Effector CD8-positive, alpha-beta T cell (primary cell): ENCODE data around the gene BIK.
"Not testable (repeated sequence)": the region's sequence is repeated elsewhere in the genome, so short reads cannot be mapped to it uniquely, and the experiment has no call there.

Experiments used
- DNase-seq: peaks from one replicate; lab custom pipeline; 2025; lab: John Stamatoyannopoulos, UW

Gene BIK

GRCh38 chr22:43104056-43104625, 6.4 kb upstream of the BIK start:
- DNase-seq: not testable (repeated sequence)

- not testable (repeated sequence) for DNase-seq
Measured at GRCh38 chr22:43104950-43105349, 5.6 kb upstream of the BIK start.

DNA sequence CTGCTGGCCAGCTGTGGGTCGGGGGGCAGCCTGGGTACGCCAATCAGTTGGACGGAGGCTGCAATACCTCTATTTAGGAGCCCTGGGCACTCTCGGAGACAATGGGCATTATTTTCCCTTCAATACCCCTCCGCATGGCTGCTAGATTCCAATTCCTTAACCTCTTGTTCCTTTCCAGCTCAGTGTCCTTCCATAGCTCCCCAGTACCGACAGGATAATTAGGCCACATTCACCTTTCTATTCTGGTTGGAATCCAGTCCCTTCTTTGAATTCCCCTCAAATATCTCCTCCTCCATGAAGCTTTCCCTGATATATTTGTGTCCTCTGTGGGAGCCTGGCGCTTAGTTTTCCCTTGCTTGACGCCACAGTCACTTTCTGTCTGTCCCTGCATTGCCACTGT, 4.2 kb upstream of the BIK start:
- DNase-seq: no peak

DNA sequence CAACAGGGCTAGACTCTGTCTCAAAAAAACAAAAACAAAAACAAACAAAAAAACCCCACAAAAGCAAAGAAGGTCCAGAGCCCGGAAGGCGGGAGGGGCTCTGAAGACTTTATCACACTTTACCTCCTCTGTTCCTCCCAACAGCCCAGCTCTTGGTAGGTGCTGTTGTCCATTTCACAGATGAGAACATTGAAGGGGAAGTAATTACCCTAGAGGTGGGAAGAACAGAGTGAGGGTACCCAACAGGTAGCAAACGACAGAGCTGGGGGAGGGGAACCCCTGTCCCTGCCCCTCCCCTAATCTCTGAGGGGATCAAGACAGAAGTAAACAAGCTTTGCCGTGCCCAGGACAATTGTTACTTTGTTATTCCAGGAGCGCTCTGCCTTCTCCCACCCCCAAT, 1.0 kb upstream of the BIK start:
- no peak for DNase-seq

GRCh38 chr22:43109921-43110443, 568 bp upstream of the BIK start:
- DNase-seq: peak; percentile 8

DNA sequence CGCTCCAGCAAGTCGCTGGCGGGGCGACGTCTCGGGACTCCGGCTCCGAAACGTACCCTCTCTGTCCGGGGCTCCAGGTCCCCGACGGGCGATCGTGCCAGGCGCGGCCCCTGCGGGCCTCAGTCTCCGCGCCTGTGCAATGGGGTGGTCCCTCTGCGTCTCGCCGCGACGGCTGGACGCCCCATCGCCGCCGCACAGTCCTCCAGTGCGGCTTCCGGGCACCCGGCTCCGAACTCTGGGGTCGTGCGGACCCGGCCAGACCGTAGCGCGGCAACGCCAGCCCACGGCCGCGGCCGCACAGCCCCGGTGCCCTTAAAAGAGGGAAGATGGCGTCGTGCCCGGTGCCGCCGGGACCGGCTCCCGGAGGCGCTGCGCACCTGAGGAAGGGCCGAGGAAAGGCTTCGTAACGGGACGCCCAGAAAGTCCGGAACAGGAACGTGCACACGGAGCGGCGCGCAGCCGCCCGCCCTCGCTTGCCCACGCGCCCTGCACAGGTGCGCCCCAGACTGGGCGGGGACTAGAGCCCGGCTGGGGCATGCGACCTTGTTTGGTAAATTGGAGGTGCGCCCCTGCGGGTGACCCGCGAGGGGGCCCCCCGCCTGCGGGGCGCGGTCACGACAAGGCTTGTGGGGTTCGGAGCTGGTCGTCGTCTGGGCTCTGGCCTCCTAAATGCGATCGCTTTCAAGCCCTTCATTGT, 525 bp downstream of the BIK start:
- DNase-seq: peak; percentile 31

- no peak for DNase-seq
Measured at GRCh38 chr22:43113526-43114251, 3.1 kb downstream of the BIK start.

DNA sequence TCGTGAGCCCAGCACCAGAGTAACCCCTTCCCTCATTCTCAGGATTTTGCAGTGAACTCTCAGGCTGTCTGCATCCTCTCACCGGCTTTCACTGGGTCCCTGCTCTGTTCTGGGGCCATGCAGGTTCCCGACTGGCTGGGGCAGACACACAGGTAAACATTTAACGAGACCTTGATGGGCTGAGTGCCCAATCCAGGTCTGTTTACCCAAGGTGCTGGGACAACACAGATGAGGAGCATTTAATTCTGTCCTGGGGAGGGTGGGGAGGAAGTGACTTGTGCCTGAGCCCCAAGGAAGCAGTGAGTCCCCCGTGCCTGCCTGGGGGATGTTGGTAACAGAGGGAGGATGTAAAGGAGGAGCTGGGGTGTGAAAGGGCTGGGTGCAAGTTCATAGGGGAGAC, 4.4 kb downstream of the BIK start:
- no peak for DNase-seq

- no peak for DNase-seq
Measured at GRCh38 chr22:43116932-43117331, 6.4 kb downstream of the BIK start.

- DNase-seq: no peak
Measured at GRCh38 chr22:43118024-43118849, 7.7 kb downstream of the BIK start.

DNA sequence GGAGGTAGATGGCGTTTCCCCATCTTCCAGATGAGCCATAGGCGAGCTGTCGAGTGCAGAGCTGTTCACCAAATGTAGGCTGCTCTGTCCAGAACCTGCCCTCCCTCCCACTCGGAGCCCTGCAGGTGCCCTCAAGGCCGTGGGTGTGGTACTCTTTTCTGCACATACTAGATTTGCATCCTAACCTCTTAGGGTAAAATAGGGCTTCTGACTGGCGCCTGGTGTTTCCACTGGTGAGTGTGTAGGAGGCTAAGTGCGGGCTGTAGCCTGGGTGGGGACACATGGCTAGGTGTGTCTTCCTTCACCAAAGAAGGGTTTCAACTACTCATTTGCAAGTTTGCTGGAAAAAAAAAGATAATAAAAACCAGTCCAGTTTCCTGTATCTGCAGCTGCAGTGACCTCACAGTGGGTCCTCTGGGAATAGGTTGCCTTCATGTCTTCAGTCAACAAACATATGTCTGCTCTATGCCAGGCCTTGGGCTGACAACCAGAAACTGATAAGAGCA, 8.5 kb downstream of the BIK start:
- no peak for DNase-seq

DNA sequence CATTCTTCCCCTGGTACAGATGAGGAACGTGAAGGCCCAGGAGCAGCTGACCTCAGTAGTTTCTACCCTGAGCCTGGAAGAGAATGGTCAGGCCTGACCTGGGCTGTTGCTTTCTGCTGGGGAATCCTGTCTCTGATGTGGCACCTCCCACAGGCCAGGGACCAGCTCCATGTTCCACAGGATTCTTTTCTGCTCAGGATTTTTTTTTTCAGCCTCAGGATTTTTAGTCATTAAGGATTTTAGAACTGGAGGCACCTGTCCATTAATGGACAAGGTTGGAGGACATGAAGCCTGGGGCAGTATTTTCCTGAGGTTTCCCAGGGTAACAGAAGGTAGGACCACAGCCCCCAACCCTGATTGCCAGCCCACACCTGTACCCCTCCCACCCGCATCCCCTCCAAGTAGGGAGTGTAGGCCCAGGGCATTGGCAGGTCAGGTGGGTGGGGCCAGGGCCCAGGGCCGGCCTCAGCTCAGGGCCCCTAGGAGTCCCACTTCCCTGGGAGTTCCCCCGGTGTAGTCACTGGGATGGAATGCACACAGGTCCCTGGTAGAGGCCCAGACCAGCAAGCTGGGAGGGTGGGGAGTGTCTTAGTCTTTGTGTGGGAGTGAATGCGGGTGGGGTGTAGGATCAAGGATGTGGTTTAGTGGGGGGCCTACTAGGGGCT, 16.1 kb downstream of the BIK start:
- DNase-seq: no peak

- no peak for DNase-seq
Measured at GRCh38 chr22:43127166-43127908, 16.8 kb downstream of the BIK start.

GRCh38 chr22:43128116-43128515, 17.6 kb downstream of the BIK start:
- DNase-seq: no peak

GRCh38 chr22:43128928-43129424, 18.4 kb downstream of the BIK start:
- no peak for DNase-seq

- no peak for DNase-seq
Measured at GRCh38 chr22:43129426-43130425, 19.2 kb downstream of the BIK start.

- DNase-seq: no peak
Measured at GRCh38 chr22:43131773-43132501, 21.4 kb downstream of the BIK start.

DNA sequence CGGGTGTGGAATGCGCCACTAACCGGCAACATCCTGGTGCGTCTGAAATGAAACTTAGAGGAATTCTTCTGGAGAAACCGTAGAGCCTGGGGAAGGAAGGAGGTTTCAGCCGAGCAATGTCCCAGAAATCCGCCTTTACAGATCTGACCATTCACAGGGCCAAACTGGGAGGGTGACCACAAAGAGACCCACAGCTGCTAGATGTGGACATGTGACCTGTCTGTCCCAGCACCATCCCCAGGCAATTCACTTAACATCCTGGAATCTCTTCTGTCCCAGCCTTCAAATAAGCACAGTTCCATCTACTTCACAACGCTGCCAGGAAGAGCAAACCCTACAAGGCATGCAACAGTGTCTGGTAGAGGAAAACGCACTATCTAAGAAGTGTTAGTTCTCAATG, 22.9 kb downstream of the BIK start:
- no peak for DNase-seq
